Spleen (tissue), 7 donors: ENCODE results near the gene EFNA5.

Experiments used
- CTCF ChIP-seq, 11 experiments: fragments of 200-600 bp in 7 of 11; fragments of 450-650 bp in 4 of 11; sonication (generic) in 4 of 11; IDR thresholded peaks in 8 of 11; conservative IDR thresholded peaks in 3 of 11; 1 replicate in 7 of 11; 2 replicates in 4 of 11; pipeline versions ENCODE4 v1.4.0 to v1.8.0; 2016 to 2021; ENCODE audit warnings: antibody characterized with exemption in 11 of 11, inconsistent platforms in 4 of 11, mild to moderate bottlenecking in 1 of 11
- POLR2A ChIP-seq, 3 donors: fragments of 450-650 bp; IDR thresholded peaks; one replicate each; pipeline ENCODE4 v1.5.1; 2017; ENCODE audit warnings: antibody characterized with exemption in 3 of 3, mild to moderate bottlenecking in 1 of 3
- POLR2AphosphoS5 ChIP-seq, 3 donors: sonication (generic); formaldehyde crosslinking; IDR thresholded peaks; one replicate each; pipeline ENCODE4 v1.5.1; 2017; ENCODE audit warnings: antibody characterized with exemption in 3 of 3
- donor health status: DM: no; HTN: no; CAD: no; lungs with moderate emphysema.
- donor health status: DM: no; HTN: no; CAD: no.
- donor health status: DM: no; HTN: no; CAD: no.

DNA sequence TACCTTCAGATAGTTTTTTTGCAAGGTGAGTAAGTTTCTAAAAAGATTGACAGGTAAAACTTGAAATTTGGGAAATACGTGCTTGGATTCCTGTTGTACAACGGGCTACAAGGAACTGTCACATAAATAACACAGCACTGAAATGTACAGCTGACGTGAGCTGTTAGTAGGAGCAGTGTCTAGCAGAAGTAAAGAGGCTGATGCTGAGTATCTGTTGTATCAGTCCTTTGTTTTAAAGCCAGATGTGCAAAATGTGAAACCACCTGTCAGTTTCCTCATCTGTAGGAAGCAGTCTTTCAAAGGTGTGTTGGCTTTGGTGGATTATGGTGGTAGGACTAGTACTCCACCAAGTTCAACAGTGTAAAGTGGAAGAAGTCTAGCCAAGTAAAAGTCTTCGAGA is 122.3 kb downstream of the EFNA5 start:
- TF ChIP-seq POLR2AphosphoS5 (IDR thresholded peaks at IDR 0.05) (no peak), CTCF (IDR thresholded peaks at IDR 0.05 in 8 of 11, conservative IDR thresholded peaks at IDR 0.05 in 3 of 11) (no peak), POLR2A (IDR thresholded peaks at IDR 0.05) (no peak)
